Tibial nerve (tissue), 4 donors: ENCODE results near the gene MAGEA8.
"Not testable (repeated sequence)": the region's sequence is repeated elsewhere in the genome, so short reads cannot be mapped to it uniquely, and the experiment has no call there.

Source experiments
- EP300 ChIP-seq, 2 donors: sonication (generic); formaldehyde crosslinking; IDR thresholded peaks; one replicate each; pipeline ENCODE4 v1.6.1; 2017; ENCODE audit warnings: antibody characterized with exemption in 2 of 2, mild to moderate bottlenecking in 1 of 2
- POLR2A ChIP-seq, 2 donors: fragments of 450-650 bp; IDR thresholded peaks; one replicate each; pipeline ENCODE4 v1.6.1; 2017; ENCODE audit warnings: antibody characterized with exemption in 2 of 2, mild to moderate bottlenecking in 2 of 2, moderate library complexity in 2 of 2
- TF ChIP-seq, protein P1 (sequence below), 5 experiments: fragments of 200-600 bp in 3 of 5; fragments of 450-650 bp in 2 of 5; sonication (generic) in 3 of 5; IDR thresholded peaks; one replicate each; pipeline ENCODE4 v1.5.1; 2016 to 2019; ENCODE audit warnings: antibody characterized with exemption in 5 of 5, mild to moderate bottlenecking in 3 of 5, moderate library complexity in 2 of 5

DNA sequence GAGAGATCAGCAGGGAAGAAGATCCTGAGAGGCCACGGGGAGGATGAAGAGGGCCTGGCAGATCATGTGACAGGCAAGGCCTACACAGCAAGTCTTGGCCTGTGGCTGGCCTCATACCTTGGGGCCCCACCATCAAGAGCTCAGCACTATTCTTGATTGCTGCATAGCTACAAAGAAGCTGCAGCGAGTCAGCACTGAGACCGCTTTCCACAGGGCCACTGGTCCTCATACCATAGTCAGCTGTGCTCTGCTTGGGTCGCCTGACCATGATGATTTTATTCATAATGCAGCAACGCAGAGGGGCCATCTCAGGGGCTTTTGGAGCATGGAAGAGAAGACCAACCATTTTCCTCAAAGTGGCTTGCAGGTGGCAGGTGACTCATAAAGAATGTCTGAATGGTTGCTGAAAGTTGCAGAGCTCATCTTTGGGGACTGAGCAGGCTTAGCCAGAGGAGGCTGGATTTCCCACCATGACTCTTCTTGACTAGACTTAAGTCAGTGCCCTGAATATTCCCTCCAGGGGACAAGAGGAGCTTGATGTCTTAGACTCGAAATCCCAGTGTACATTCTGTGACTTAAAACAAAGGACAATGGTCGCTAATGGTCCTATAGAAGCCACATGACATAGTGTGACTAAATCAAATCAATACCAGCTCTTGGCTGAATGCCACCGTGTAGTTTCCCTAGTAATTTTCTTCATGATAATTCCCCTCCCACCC, 46.4 kb downstream of the MAGEA8 start:
- TF ChIP-seq, protein P1, sequence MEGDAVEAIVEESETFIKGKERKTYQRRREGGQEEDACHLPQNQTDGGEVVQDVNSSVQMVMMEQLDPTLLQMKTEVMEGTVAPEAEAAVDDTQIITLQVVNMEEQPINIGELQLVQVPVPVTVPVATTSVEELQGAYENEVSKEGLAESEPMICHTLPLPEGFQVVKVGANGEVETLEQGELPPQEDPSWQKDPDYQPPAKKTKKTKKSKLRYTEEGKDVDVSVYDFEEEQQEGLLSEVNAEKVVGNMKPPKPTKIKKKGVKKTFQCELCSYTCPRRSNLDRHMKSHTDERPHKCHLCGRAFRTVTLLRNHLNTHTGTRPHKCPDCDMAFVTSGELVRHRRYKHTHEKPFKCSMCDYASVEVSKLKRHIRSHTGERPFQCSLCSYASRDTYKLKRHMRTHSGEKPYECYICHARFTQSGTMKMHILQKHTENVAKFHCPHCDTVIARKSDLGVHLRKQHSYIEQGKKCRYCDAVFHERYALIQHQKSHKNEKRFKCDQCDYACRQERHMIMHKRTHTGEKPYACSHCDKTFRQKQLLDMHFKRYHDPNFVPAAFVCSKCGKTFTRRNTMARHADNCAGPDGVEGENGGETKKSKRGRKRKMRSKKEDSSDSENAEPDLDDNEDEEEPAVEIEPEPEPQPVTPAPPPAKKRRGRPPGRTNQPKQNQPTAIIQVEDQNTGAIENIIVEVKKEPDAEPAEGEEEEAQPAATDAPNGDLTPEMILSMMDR (IDR thresholded peaks at IDR 0.05) = not testable (repeated sequence)
- not testable (repeated sequence) for TF ChIP-seq POLR2A, EP300 (IDR thresholded peaks at IDR 0.05)
